ENCODE data around the gene SLC16A8. TPM values are rescaled to one million over a fixed set of nuclear protein-coding genes. Genes with fewer than 3 reads are reported as not detected.
A peak's percentile ranks its signal among the peaks of the same experiment; 100 is the strongest.

The SLC16A8 gene
- total and polyA plus RNA-seq, 9 of the 15 experiments (the other 6 are each of a cell fraction or from before 2014, with no cell fraction given) = not detected

- Histone ChIP-seq H3K27ac (ENCODE audit: extremely low read depth, low read depth, low read length) (no peak overlapping the region), H3K9ac (ENCODE audit: insufficient read depth in 1 of 2, low read depth in 2 of 2, low read length in 2 of 2) (no peak overlapping the region; a peak in 1 of 4 replicates), H4K20me1 (replicated peaks; ENCODE audit: control insufficient read depth, insufficient read depth, low read length) (no peaks in the 10 kb centered on the region), H3K36me3 (ENCODE audit: control insufficient read depth, insufficient read depth, low read length) (no peaks in the 10 kb centered on the region), H3K4me1 (replicated peaks in 1 of 2; ENCODE audit: control insufficient read depth in 2 of 2, insufficient read depth in 2 of 2, low read length in 2 of 2) (peaks cover 0 to 10% of the 10 kb centered on the region in 2 experiments; a peak in 2 of 5 replicates), H3K4me3 (no peak overlapping the region), H3K9me1 (ENCODE audit: control insufficient read depth, insufficient read depth, low read length) (no peaks in the 10 kb centered on the region), H3K4me2 (ENCODE audit: insufficient read depth, low read length) (no peak overlapping the region), H3K27me3 (ENCODE audit: control insufficient read depth in 2 of 2, insufficient read depth in 2 of 2, low read length in 2 of 2) (no peaks in the 10 kb centered on the region), H3K79me2 (ENCODE audit: control insufficient read depth, insufficient read depth, low read length) (no peaks in the 10 kb centered on the region), H2AFZ (ENCODE audit: low read depth, low read length) (no peak overlapping the region), H3K9me3 (replicated peaks; ENCODE audit: control insufficient read depth, insufficient read depth, low read depth, low read length) (no peaks in the 10 kb centered on the region)
- intact Hi-C loops (cut with micrococcal nuclease) (no loop called here), in situ Hi-C loops (cut with MboI) (loop anchor here (10.0 to 25.0 kb wide), 3 partner anchors 288 to 946 kb away; partner anchors contain the start of genes APOBEC3C and APOBEC3D)
- no peak for FAIRE-seq
- TF ChIP-seq ZC3H8 (IDR thresholded peaks at IDR 0.05) = no peak
- no peak for TF ChIP-seq NUFIP1 (IDR thresholded peaks at IDR 0.05; ENCODE audit: partially characterized antibody)
- TF ChIP-seq CTCF (IDR thresholded peaks at IDR 0.05 in 2 of 3, conservative IDR thresholded peaks at IDR 0.05 in 1 of 3; ENCODE audit: insufficient read depth in 2 of 3, low read depth in 1 of 3, low read length in 3 of 3) = 0 out of 6 replicates have a peak, but pooled peaks of 1 of the 3 experiments have one; percentile 8
- no peak for TF ChIP-seq ZNF583 (CRISPR knock-in tag; IDR thresholded peaks at IDR 0.05)
- TF ChIP-seq ZSCAN32 (CRISPR knock-in tag; IDR thresholded peaks at IDR 0.05) = no peak
- no peak for ATAC-seq
- ChIA-PET CTCF (ENCODE audit: low intra/inter-chr PET ratio) (interaction anchor here (0.6 kb wide), 1 partner anchor 201 kb away, joined by 3 read pairs; no protein-coding TSS in a partner anchor), POLR2A (interaction anchor here (0.6 kb wide), 2 partner anchors 12 to 377 kb away, joined by 3 read pairs; no protein-coding TSS in a partner anchor)
- WGBS (ENCODE audit: insufficient coverage, low coverage, missing lambda C conversion rate) = 53% methylated on average over 9 of the region's 13 CpGs
- DNase-seq (ENCODE audit: extremely low read depth in 1 of 4, low spot score in 3 of 4) = no peak
- no TSS peak for BruUV-seq (replicated peaks)
Observed at GRCh38 chr22:38066381-38067027, 17.5 kb downstream of the SLC16A8 start.
